GM18517 (cell line): ENCODE data around the gene ZNF416.
A peak's percentile ranks its signal among the peaks of the same experiment; 100 is the strongest.

Source experiments
- ATAC-seq: cut with Tn5 transposase; IDR thresholded peaks from one replicate; pipeline ENCODE4 v1.9.1; 2021; ENCODE audit warnings: mild to moderate bottlenecking, moderate library complexity; ENCODE audit not compliant: unreplicated experiment

Gene ZNF416

DNA sequence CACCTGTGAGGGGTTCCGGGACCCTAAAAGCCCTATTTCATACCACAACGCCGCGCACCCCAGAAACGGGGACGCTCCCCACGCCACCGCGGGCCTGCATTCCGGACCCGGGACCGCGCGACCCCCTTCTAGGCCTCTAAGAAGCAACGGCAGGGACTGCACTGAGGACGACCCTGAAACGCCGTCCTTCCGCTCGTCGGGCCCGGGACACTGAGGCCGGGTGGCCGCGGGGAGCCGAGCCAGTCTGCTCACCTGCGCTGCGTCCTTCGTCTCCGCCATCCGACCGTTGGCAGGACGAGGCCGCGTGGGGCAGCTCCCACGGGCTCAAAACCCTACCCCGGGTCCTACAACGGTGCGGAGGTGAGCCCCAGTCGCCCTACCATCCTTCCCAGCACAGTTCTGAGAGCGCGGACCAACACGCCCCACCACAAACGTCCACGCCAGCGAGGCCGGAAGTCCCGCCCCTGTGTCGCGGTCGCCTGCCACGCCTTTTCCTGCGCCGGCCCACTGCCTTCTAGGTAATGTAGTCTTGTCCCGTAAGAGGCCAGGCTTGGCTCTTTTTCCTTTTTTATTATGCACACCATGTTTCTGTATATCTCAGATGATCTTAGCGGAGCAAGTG, 19.2 kb downstream of the ZNF416 start, which contains the start of gene ZNF550:
Gene ZNF550 (minus strand): TSS at position 460 of the 622 bp plus-strand sequence. CDS start 181 bp downstream, at position 279.
- ATAC-seq: peak; percentile 86

- ATAC-seq: no peak
Measured at GRCh38 chr19:57559008-57559403, 19.7 kb downstream of the ZNF416 start.

GRCh38 chr19:57558525-57558924, 20.2 kb downstream of the ZNF416 start:
- ATAC-seq: no peak

- ATAC-seq: no peak
Measured at GRCh38 chr19:57557659-57558058, 21.1 kb downstream of the ZNF416 start.

- no peak for ATAC-seq
Measured at GRCh38 chr19:57552432-57552831, 26.3 kb downstream of the ZNF416 start.

DNA sequence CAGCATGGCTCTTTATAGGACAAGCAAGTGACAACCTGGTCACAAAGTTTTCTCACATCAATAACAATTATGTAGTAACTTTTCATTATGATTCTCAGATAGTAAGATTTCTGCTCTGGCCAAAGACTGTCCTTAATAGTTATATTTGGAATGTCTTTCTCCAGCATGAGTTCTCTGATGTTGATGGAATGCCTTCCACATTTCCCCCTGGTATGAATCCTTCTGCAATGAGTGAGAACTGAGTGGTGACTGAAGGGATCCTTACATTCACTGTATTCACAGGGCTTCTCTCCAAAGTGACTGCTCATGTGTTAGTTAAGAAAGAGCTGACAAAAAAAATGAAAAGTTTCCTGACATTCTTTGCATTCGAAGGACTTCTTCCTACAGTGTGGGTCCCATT, 32.2 kb downstream of the ZNF416 start:
- no peak for ATAC-seq

GRCh38 chr19:57537953-57538547, 40.7 kb downstream of the ZNF416 start:
- no peak for ATAC-seq

GRCh38 chr19:57527136-57527881, 51.4 kb downstream of the ZNF416 start, which contains the start of gene ZNF549:
ZNF549 (plus strand) TSS chr19:57527356; CDS start chr19:57527574, 218 bp downstream.
- peak; percentile 91 for ATAC-seq
